ENCODE results near the gene MAIP1.
A peak's percentile ranks its signal among the peaks of the same experiment; 100 is the strongest.
"Not testable (repeated sequence)": the region's sequence is repeated elsewhere in the genome, so short reads cannot be mapped to it uniquely, and the experiment has no call there.

The MAIP1 gene, protein sequence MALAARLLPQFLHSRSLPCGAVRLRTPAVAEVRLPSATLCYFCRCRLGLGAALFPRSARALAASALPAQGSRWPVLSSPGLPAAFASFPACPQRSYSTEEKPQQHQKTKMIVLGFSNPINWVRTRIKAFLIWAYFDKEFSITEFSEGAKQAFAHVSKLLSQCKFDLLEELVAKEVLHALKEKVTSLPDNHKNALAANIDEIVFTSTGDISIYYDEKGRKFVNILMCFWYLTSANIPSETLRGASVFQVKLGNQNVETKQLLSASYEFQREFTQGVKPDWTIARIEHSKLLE

DNA sequence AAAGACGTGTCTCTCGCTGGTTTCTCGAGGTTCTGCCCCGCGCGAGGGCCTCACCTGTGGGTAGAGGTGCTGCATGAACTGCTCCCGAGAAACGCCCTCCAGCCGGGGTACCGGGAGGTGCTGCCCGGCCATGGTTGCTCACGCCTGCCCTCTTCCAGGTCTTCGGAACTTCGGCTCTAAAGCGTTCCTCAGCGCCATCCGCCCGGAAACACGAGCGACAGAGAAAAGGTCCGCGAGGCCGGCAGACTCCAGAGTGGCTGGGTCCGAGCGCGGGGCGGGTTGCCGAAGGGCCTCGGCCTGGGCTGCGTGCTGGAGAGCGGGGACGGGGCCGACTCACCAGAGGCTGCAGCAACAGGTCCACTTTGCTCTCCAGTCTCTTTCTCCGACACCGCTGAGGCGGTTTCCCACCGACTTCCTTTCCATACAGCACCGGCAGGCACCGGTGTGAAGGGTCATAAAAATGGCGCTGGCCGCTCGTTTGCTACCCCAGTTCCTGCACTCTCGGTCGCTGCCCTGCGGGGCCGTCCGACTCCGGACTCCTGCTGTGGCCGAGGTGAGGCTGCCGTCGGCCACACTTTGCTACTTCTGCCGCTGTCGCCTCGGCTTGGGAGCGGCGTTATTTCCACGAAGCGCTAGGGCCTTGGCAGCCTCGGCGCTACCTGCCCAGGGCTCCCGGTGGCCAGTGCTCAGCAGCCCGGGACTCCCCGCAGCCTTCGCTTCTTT, at the start of gene MAIP1, which contains the start of gene TYW5:
Gene MAIP1, plus strand, starts transcription at position 244 of the 723 bp plus-strand sequence. Its CDS starts 217 bp downstream, at position 461.
Gene TYW5, minus strand, starts transcription at position 153 of the 723 bp plus-strand sequence. Its CDS starts 21 bp downstream, at position 132.
- DNase-seq (ENCODE audit: low read depth, low spot score), result peak; percentile 53
- H3K27ac ChIP-seq, result peak within 1 kb of the TSS; percentile 88

DNA sequence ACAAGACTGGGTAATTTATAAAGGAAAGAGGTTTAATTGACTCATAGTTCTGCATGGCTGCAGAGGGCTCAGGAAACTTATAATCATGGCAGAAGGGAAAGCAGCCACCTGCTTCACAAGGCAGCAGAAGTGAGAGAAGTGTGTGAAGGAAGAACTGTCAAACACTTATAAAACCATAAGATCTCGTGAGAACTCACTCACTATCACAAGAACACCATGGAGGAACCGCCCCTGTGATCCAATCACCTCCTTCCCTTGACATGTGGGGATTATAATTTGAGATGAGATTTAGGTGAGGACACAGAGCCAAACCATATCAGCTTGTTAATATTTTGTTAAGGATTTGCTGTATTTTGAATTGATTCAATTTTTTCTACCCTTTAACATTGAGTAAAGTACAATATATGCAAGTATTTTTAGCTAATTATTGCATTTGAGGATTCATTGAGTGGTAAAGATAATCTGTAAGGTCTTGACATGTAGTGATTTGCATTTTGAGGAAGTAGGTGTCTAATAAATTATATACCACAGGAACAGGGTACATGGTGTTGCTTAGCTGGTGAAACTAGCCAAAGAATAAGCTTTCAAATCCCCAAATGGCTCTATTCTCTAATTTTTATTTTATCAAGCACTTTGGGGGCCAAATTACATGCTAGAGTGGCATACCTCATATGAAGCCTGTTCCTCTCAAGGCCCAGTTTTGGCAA, 48.2 kb upstream of the MAIP1 start:
- no peak overlapping the region for H3K27ac ChIP-seq
- DNase-seq (ENCODE audit: low read depth, low spot score), result no peak

DNA sequence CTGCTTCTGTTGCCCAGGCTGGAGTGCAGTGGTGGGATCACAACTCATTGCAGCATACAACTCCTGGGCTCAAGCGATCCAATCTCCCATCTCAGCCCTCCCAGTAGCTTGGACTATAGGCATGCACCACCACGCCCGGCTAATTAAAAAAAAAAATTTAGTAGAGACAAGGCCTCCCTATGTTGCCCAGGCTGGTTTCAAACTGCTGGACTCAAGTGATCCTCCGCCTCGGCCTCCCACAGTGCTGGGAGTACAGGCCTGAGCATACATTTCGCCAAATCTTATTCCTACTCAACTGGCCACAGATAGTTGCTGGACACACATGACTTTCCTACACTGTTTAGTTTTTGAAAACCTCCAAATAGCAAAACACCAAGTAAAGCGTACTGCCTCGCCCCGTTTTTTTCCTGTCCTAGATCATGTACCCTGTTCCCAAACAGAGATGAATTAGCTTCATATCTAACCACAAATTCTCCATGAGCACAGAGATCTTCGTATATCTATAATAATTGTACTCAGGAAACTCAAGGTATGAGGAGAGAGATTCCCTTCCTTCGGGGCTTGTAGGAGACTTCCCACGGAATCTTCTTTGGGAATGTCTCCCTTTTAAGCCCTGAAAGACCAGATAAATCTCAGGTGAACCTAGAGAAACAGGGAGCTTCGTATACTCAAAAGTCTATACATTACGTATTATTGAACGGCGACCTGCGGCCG, 44.9 kb upstream of the MAIP1 start:
- H3K27ac ChIP-seq, result peak overlapping the region; percentile 89
- DNase-seq (ENCODE audit: low read depth, low spot score), result no peak

DNA sequence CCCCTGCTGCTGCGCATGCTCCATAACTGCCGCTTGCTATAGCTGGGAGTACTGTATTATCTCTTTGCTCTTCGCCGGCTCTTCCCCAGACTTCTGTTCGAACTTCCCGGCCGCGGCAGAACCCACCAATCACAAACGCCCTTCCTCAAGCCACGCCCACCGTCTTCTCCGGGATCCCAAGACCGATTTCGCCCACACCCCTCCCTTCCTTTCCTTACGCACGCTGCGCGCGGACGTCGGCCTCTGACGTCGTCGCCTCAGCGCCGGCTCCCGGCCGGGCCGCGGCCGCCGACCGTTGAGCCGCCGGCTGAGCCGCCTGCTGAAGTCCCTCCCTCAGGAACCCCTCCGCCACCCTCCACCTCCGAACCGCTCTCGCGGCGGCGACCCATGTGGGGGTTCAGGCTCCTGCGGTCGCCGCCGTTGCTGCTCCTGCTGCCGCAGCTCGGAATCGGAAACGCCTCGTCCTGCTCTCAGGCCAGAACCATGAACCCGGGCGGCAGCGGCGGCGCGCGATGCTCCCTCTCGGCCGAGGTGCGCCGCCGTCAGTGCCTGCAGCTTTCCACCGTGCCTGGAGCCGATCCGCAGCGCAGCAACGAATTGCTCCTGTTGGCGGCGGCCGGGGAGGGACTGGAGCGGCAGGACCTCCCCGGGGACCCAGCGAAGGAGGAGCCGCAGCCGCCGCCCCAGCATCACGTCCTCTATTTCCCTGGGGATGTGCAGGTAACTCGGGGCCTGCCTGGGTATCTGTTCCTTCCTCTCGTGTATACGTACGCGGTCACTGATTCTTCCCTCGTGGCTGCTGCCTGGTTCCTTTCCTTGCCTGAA, 44.1 kb upstream of the MAIP1 start, which contains the start of gene C2orf69:
Gene C2orf69, plus strand, starts transcription at position 242 of the 825 bp plus-strand sequence. Its CDS starts 146 bp downstream, at position 388.
- DNase-seq (ENCODE audit: low read depth, low spot score), result peak; percentile 88

DNA sequence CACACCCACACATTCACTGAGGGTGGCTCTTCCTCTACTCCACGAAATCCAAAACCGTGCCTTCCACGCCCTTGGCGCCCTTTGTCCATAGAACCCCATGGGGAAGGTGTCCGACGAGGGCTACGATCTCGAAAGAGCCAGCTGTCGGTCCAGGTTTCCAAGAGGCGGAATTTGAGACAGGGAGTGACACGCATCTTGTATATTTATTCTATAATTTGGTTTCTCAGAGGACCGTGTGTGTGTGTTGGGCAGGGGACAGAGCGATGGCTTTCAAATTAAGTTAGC, 43.6 kb upstream of the MAIP1 start:
- peak overlapping the region; percentile 89 for H3K27ac ChIP-seq
- no peak for DNase-seq (ENCODE audit: low read depth, low spot score)

More for the DNA sequence above, 44.1 kb upstream of the MAIP1 start, which contains the start of gene C2orf69:
- H3K27ac ChIP-seq, result peak within 1 kb of the TSS; percentile 89

DNA sequence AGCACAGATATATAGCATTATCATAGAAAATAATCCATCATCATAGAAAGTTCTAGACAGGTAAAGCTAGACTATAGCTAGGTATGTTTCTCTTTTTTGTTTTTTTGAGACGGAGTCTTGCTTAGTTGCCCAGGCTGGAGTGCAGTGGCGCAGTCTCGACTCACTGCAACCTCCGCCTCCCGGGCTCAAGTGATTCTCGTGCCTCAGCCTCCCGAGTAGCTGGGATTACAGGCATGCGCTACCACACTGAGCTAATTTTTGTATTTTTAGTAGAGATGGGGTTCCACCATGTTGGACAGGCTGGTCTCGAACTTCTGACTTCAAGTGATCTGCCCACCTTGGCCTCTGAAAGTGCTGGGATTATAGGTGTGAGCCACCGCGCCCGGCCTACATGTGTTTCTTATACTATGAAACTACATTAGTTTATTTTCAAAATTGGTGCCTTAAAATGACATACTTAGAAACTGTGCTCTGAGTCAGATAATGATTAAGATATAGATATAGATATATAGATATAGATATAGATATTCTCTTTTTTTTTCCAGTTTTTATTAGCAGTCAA, 42.7 kb upstream of the MAIP1 start:
- not testable (repeated sequence) for H3K27ac ChIP-seq; DNase-seq (ENCODE audit: low read depth, low spot score)

DNA sequence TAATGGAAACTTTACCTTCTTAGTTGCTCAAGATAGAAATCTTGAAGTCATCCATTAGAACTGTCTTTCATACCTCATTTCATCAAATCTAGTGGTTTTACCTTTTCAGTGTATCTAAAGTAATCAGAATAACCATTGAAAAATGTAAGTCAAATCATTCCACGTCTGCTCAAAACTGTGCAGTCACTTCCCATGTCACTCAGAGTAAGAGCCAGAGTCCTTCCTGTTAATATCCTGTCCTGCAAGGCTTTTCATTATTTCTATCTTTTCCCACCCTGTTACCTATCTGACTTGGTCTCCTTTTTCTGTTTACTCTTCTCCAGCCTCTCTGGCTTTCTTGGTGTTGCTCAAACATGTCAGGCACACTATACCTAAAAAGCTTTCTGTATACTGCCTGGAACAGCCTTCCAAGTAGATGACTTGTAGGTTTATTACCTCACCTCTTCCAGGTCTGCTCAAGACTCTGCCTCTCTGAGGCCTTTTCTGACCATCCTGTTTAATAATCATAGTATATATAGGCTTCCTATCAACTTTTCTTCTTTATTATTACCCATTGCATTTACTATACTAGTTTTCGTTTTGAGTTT, 40.9 kb upstream of the MAIP1 start:
- H3K27ac ChIP-seq, result peak overlapping the region; percentile 30
- DNase-seq (ENCODE audit: low read depth, low spot score), result no peak

DNA sequence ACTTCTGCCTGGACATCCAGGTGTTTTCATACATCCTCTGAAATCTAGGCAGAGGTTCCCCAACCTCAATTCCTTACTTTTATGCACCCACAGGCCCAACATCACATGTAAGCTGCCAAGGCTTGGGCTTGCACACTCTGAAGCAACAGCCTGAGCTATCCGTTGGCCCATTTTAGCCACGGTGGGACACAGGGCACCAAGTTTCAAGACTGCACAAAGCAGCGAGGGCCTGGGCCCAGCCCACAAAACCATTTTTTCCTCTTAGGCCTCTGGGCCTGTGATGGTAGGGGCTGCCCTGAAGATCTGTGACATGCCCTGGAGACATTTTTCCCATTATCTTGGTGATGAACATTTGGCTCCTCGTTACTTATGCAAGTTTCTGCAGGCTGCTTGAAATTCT, 38.4 kb upstream of the MAIP1 start:
- no peak for DNase-seq (ENCODE audit: low read depth, low spot score)
- no peak overlapping the region for H3K27ac ChIP-seq

DNA sequence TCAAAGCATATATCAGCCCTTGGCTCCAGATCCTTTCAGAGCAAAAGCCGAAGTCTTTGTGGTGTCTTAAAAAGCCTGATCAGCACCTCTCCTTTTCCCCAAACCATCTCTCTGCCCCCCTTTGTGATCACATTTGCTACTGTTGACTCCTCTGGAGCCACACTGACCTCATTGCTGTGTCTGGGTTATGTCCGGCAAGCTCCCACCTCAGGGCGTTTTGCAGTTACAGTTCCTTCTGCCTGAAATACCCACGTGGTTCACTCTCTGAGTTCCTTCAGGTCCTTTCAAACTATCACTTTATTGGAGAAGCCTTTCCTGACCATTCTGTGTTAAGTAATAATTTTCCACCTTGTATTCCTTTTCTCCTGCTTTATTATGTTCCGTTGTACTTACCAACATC, 32.5 kb upstream of the MAIP1 start:
- H3K27ac ChIP-seq, result no peak overlapping the region
- no peak for DNase-seq (ENCODE audit: low read depth, low spot score)

DNA sequence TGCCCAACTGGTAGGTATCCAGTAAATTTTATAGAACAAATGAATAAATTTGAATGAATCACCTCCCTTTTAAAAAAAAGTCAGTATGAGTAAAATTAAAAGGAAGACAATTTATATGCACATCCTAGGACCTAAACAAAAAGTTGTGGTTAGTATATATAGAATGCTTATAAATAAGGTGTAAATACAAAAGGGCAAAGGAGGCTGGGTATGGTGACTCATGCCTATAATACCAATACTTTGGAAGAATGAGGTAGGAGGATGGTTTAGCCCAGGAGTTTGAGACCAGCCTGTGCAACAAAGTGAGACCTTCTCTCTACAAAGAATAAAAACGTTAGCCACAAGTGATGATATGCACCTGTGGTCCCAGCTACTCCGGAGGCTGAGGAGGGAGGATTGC, 31.5 kb upstream of the MAIP1 start:
- H3K27ac ChIP-seq, result no peak overlapping the region
- no peak for DNase-seq (ENCODE audit: low read depth, low spot score)

DNA sequence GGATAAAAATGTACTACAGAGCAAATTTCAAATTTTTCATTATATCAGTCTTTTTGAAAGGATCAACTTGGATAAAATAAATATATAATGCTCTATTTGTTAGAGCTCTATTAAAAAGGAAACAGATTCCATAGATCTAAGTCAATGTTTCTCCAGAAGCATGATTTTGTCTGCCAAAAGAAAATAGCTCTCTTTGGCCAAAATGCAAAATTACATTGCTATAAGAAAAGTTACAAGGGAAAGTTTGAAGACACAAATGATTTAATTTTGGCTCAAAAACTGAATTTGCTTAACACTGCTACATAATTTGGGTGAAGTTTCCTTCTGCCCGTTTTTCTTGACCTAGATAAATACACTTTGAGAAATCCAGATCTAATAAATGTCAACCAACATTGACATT, 28.6 kb upstream of the MAIP1 start:
- DNase-seq (ENCODE audit: low read depth, low spot score), result no peak

DNA sequence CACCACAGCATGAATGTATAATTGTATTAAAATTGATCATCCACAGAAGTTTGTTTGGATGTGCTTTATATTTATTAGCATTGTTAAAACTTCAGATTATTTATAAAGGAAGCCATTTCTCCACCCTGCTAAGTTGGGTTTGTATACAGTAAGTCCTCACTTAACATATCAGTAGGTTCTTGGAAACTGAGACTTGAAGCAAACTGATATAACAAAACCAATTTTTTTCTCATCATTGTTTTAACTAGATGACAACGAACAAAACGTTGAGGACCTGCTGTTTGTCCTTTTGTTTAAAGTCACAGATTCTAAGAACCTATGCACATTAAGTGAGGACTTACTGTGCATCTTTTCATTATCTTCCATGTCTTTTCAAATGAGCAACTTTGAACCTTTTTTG, 27.2 kb upstream of the MAIP1 start:
- DNase-seq (ENCODE audit: low read depth, low spot score), result no peak
- no peak overlapping the region for H3K27ac ChIP-seq

More for the DNA sequence above, 28.6 kb upstream of the MAIP1 start:
- H3K27ac ChIP-seq, result no peak overlapping the region

DNA sequence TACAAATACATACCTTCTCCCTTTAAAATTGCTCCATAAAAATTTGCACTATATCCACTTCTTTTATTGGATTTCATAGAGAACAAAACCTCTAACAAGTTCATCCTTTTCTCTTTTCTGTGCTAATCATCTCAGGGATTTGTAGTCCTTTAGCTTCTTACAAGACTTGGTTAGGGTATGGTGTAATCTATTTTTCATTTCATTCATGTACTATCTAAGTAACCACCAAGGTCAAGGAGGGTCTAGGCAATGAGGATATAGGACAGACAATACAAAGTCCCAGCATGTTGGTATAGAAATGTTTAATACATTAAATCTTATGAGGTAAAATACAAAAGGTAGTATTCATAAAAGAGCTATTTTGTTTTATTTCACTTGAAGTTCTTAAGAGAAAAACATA, 26.8 kb upstream of the MAIP1 start:
- H3K27ac ChIP-seq, result no peak overlapping the region
- no peak for DNase-seq (ENCODE audit: low read depth, low spot score)

DNA sequence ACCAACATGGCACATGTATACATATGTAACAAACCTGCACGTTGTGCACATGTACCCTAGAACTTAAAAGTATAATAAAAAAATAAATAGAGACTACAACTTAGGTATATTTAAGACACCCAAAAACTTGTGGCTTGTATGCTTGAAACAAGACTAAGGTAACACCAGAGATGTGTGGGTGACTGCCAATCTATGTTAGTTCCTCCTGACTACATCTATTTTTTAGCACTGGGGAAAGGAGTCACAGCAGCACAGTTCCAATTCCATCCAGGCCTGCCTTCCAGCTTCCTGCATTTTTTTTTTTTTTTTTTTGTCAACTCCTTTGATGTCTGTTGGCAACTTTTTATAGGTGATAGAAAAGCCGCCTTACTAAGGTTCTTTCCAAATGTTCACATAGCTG, 26.1 kb upstream of the MAIP1 start:
- no peak for DNase-seq (ENCODE audit: low read depth, low spot score)
- H3K27ac ChIP-seq, result no peak overlapping the region

DNA sequence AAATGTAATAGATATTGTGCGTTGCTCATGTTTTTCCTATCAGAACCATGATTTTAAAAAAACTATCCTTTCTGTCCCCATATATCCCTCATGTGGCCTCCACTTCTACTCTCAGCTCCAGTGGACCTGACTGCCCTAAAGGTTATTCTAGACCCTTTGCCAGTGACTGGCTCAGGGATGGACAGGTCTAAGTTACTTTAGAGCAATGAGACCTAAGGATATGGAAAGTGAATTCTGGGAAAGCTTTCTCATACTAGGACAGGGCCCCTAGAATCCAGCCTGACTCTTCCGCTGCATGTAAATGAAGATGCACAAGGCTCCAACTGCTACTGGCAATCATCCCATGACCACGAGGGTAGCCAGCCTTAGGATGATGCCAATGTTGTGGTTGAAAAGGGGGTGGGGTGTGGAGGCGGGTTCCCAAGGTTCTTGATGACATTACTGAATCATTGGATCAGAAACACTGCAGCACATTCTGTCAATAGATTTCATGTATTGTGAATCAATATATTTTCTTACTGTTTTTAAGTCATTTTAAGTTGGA, 23.0 kb upstream of the MAIP1 start:
- no peak overlapping the region for H3K27ac ChIP-seq
- no peak for DNase-seq (ENCODE audit: low read depth, low spot score)

DNA sequence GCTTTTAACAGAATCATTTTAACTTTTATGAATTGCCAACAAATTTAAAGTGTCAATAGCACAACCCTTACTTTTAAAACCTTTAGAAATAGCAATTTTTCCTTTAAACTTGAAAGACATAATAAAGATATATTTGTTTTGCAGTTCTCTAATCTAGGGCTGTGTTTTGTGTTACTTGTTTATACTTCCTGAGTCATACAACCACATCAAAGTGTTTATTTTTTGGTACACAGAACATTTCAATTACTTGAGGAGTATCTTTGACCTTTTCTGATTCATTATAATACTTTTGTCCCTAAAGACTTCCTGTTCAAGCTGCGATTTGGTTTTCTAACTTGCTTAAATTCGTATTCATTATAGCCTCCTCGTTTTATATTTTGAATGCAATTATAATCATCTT, 21.9 kb upstream of the MAIP1 start:
- no peak for DNase-seq (ENCODE audit: low read depth, low spot score)
- no peak overlapping the region for H3K27ac ChIP-seq

DNA sequence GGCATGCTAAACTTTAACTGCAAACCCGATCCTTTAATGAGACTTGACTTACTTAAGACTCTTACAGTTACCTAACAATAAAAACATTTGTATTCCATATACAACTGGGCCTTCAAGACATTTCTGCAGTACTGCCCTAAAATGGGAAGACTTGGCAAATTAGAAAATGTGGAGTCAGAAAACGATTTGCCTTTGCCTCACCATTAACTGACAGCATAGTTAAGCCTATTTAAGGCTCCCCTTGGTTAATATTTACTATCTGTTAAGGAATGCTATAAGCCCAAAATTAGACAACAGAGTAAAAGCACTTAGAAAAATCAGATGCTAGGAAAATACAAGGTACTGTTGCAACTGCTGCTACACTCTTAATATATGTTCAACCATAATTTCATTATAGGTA, 18.8 kb upstream of the MAIP1 start:
- DNase-seq (ENCODE audit: low read depth, low spot score), result no peak
- H3K27ac ChIP-seq, result peak overlapping the region; percentile 60

DNA sequence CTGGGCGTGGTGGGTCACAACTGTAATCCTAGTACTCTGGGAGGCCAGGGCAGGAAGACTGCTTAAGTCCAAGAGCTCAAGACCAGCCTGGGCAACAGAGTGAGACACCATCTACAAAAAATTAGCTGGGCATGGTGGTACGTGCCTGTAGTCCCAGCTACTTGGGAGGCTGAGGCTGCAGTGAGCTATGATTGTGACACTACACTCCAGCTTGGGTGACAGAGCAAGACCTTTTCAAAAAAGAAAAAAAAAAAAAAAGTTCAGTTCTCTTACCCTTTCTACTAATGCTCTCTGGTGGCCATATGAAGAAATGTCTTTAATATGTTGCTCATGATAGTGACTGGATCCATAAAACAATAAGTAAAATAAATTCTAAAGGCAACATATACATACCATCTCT, 15.0 kb upstream of the MAIP1 start:
- no peak overlapping the region for H3K27ac ChIP-seq
- DNase-seq (ENCODE audit: low read depth, low spot score), result no peak

DNA sequence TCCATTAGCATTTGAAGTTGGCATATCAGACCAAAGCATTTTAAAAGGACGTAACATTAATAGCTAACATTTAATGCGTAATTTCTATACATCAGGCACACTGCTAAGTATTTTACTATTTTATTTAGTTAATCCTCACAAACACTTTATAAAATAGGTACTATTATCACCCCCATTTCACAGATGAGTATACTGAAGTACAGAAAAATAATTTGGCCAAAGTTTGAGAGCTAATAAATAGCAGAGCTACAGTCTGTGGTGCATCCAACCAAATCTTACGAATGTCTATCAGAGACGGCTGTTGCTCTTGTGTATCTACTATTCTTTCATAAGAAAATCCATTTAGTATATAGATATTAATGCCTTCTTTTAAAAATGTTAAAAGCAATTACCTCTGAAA, 12.0 kb upstream of the MAIP1 start:
- H3K27ac ChIP-seq, result no peak overlapping the region
- no peak for DNase-seq (ENCODE audit: low read depth, low spot score)

Measured in epithelial cell of prostate (primary cell).